Stimulated activated CD4-positive, alpha-beta T cell treated with anti-CD3 and anti-CD28 coated beads, TNF-alpha, amount 100 ng/mL, for 4 hours (primary cell): Measurements from ENCODE around the gene ENTPD6.
"Not testable (repeated sequence)": the region's sequence is repeated elsewhere in the genome, so short reads cannot be mapped to it uniquely, and the experiment has no call there.

ENCODE experiments used
- DNase-seq, 3 experiments: peaks; one replicate each; pipeline ENCODE4 v3.0.0-alpha.2; 2020; ENCODE audit warnings: low read depth in 3 of 3

The ENTPD6 gene

GRCh38 chr20:25256226-25256859 is 60.8 kb downstream of the ENTPD6 start:
- no peak for DNase-seq

GRCh38 chr20:25257130-25257529 is 61.6 kb downstream of the ENTPD6 start:
- DNase-seq = no peak

GRCh38 chr20:25257756-25258475 is 62.4 kb downstream of the ENTPD6 start:
- no peak for DNase-seq

- DNase-seq = no peak
Measured at GRCh38 chr20:25258476-25258805, 62.9 kb downstream of the ENTPD6 start.

GRCh38 chr20:25258828-25259227 is 63.3 kb downstream of the ENTPD6 start:
- no peak for DNase-seq

- no peak for DNase-seq
Measured at GRCh38 chr20:25259358-25259757, 63.8 kb downstream of the ENTPD6 start.

- DNase-seq = no peak
Measured at GRCh38 chr20:25259788-25260254, 64.3 kb downstream of the ENTPD6 start.

GRCh38 chr20:25260770-25261437 is 65.4 kb downstream of the ENTPD6 start:
- DNase-seq = not testable (repeated sequence)

- DNase-seq = no peak
Measured at GRCh38 chr20:25269057-25269832, 73.7 kb downstream of the ENTPD6 start.

GRCh38 chr20:25269833-25270170 is 74.3 kb downstream of the ENTPD6 start:
- no peak for DNase-seq

GRCh38 chr20:25270829-25271251 is 75.3 kb downstream of the ENTPD6 start:
- no peak for DNase-seq

- no peak for DNase-seq
Measured at GRCh38 chr20:25271486-25272222, 76.1 kb downstream of the ENTPD6 start.

- DNase-seq = no peak
Measured at GRCh38 chr20:25272223-25273000, 76.9 kb downstream of the ENTPD6 start.

- no peak for DNase-seq
Measured at GRCh38 chr20:25273046-25273445, 77.5 kb downstream of the ENTPD6 start.

GRCh38 chr20:25273541-25274358 is 78.2 kb downstream of the ENTPD6 start:
- no peak for DNase-seq

GRCh38 chr20:25274481-25274880 is 79.0 kb downstream of the ENTPD6 start:
- DNase-seq = no peak

- DNase-seq = no peak
Measured at GRCh38 chr20:25274891-25275812, 79.6 kb downstream of the ENTPD6 start.

GRCh38 chr20:25275813-25276532 is 80.5 kb downstream of the ENTPD6 start:
- no peak for DNase-seq
